SU-DHL-6 (cell line): Measurements from ENCODE around the gene NBEA.

ENCODE experiments used
- H2AFZ ChIP-seq: fragments of 200-600 bp; sonication (generic); 2 replicates; pipeline ENCODE4 v1.6.1; 2014; ENCODE audit warnings: low read depth, mild to moderate bottlenecking, moderate library complexity, mixed read lengths, antibody characterized with exemption, low read length; ENCODE audit not compliant: severe bottlenecking
- H3F3A ChIP-seq: fragments of 200-600 bp; shearing (Covaris generic); 2 replicates; pipeline ENCODE4 v1.6.0; 2016; ENCODE audit warnings: antibody characterized with exemption, mild to moderate bottlenecking; ENCODE audit not compliant: insufficient read depth
- H3K27ac ChIP-seq: fragments of 200-600 bp; sonication (generic); 2 replicates; pipeline ENCODE4 v1.5.1; 2016; ENCODE audit warnings: low read depth, mild to moderate bottlenecking, low read length, moderate library complexity, mixed read lengths
- H3K27me3 ChIP-seq: fragments of 200-600 bp; sonication (generic), shearing (Covaris generic); 2 replicates; pipeline ENCODE4 v1.6.0; 2014; ENCODE audit warnings: mild to moderate bottlenecking, low read length
- H3K36me3 ChIP-seq: fragments of 200-600 bp; sonication (generic); 2 replicates; pipeline ENCODE4 v1.6.1; 2014; ENCODE audit warnings: mild to moderate bottlenecking, low read length, mixed read lengths
- H3K4me2 ChIP-seq: fragments of 300-600, 200-600 bp; shearing (Covaris generic), sonication (generic); 2 replicates; pipeline ENCODE4 v1.6.0; 2014; ENCODE audit warnings: low read length, low read depth, mild to moderate bottlenecking; ENCODE audit not compliant: poor library complexity, severe bottlenecking
- H3K4me3 ChIP-seq: fragments of 200-600 bp; sonication (generic); 2 replicates; pipeline ENCODE4 v1.5.1; 2014; ENCODE audit warnings: antibody characterized with exemption, low read length, mild to moderate bottlenecking, mixed read lengths; ENCODE audit not compliant: insufficient read depth, poor library complexity, severe bottlenecking
- H3K79me2 ChIP-seq: fragments of 200-600 bp; sonication (generic); 2 replicates; pipeline ENCODE4 v1.6.1; 2014; ENCODE audit warnings: mild to moderate bottlenecking, low read length, moderate library complexity; ENCODE audit not compliant: insufficient read depth
- H3K9ac ChIP-seq: fragments of 200-600 bp; sonication (generic); 2 replicates; pipeline ENCODE4 v1.7.0; 2014; ENCODE audit warnings: mild to moderate bottlenecking, low read length
- H3K9me2 ChIP-seq: fragments of 200-600 bp; sonication (generic); replicated peaks from 2 replicates; pipeline ENCODE4 v1.6.1; 2014; ENCODE audit warnings: low read length; ENCODE audit not compliant: insufficient read depth
- H3K9me3 ChIP-seq: fragments of 200-600 bp; sonication (generic); 2 replicates; pipeline ENCODE4 v1.6.1; 2014; ENCODE audit warnings: low read length, mixed read lengths; ENCODE audit not compliant: insufficient read depth
- H4K20me1 ChIP-seq: fragments of 200-600 bp; sonication (generic); 2 replicates; pipeline ENCODE4 v1.6.1; 2014; ENCODE audit warnings: low read depth, mild to moderate bottlenecking, antibody characterized with exemption, low read length, moderate library complexity, mixed read lengths
- EZH2phosphoT487 ChIP-seq: fragments of 200-600 bp; sonication (generic), shearing (Covaris generic); conservative IDR thresholded peaks from 2 replicates; pipeline ENCODE4 v1.6.1; 2018; ENCODE audit warnings: mild to moderate bottlenecking, antibody characterized with exemption, low read length, moderate library complexity, mixed read lengths
- TF ChIP-seq, protein P1 (sequence below): fragments of 200-600 bp; sonication (generic); IDR thresholded peaks from one replicate; pipeline ENCODE4 v1.5.1; 2017; ENCODE audit warnings: antibody characterized with exemption, mild to moderate bottlenecking, low read length, moderate library complexity; ENCODE audit not compliant: insufficient read depth, poor library complexity, severe bottlenecking

Gene NBEA

GRCh38 chr13:35474496-35475211, 532.6 kb downstream of the NBEA start:
- Histone ChIP-seq H3K9ac (peak overlapping the region; percentile 69), H3K27ac (peak overlapping the region; percentile 75), H3K36me3 (no peaks in the 10 kb centered on the region), H3F3A (peaks cover 4% of the 10 kb centered on the region; the same call in 1 of the 2 replicates), H4K20me1 (no peaks in the 10 kb centered on the region), H3K4me2 (peak overlapping the region; percentile 63), H3K4me3 (peak overlapping the region; percentile 66), H3K9me3 (no peaks in the 10 kb centered on the region), H3K27me3 (no peaks in the 10 kb centered on the region), H3K9me2 (no peaks in the 10 kb centered on the region), H3K79me2 (peaks cover 13% of the 10 kb centered on the region; the same call in 1 of the 2 replicates), H2AFZ (peak overlapping the region; percentile 64)
- TF ChIP-seq, protein P1, sequence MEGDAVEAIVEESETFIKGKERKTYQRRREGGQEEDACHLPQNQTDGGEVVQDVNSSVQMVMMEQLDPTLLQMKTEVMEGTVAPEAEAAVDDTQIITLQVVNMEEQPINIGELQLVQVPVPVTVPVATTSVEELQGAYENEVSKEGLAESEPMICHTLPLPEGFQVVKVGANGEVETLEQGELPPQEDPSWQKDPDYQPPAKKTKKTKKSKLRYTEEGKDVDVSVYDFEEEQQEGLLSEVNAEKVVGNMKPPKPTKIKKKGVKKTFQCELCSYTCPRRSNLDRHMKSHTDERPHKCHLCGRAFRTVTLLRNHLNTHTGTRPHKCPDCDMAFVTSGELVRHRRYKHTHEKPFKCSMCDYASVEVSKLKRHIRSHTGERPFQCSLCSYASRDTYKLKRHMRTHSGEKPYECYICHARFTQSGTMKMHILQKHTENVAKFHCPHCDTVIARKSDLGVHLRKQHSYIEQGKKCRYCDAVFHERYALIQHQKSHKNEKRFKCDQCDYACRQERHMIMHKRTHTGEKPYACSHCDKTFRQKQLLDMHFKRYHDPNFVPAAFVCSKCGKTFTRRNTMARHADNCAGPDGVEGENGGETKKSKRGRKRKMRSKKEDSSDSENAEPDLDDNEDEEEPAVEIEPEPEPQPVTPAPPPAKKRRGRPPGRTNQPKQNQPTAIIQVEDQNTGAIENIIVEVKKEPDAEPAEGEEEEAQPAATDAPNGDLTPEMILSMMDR: no peak
- TF ChIP-seq EZH2phosphoT487: no peak

GRCh38 chr13:35475212-35475959, 533.3 kb downstream of the NBEA start:
- peak overlapping the region; percentile 64 for H2AFZ ChIP-seq
- no peaks in the 10 kb centered on the region for H3K36me3 ChIP-seq
- no peaks in the 10 kb centered on the region for H3K9me2 ChIP-seq
- H3F3A ChIP-seq: peaks cover 5% of the 10 kb centered on the region; the same call in 1 of the 2 replicates
- H3K4me3 ChIP-seq: peak overlapping the region; percentile 66
- TF ChIP-seq, protein P1: no peak
- TF ChIP-seq EZH2phosphoT487: no peak
- H3K27ac ChIP-seq: peak overlapping the region; percentile 75
- H3K27me3 ChIP-seq: no peaks in the 10 kb centered on the region
- peak overlapping the region; percentile 63 for H3K4me2 ChIP-seq
- H4K20me1 ChIP-seq: no peaks in the 10 kb centered on the region
- H3K79me2 ChIP-seq: peaks cover 13% of the 10 kb centered on the region; the same call in 1 of the 2 replicates
- peak overlapping the region; percentile 69 for H3K9ac ChIP-seq
- no peaks in the 10 kb centered on the region for H3K9me3 ChIP-seq

- H3K4me2 ChIP-seq: peak within 1 kb of the TSS; percentile 63
- H3K36me3 ChIP-seq: no peaks in the 10 kb centered on the region
- no peaks in the 10 kb centered on the region for H4K20me1 ChIP-seq
- H3K9me3 ChIP-seq: no peaks in the 10 kb centered on the region
- peak within 1 kb of the TSS; percentile 64 for H2AFZ ChIP-seq
- peaks cover 8% of the 10 kb centered on the region; the same call in 1 of the 2 replicates for H3F3A ChIP-seq
- H3K27me3 ChIP-seq: no peaks in the 10 kb centered on the region
- H3K27ac ChIP-seq: peak within 1 kb of the TSS; percentile 75
- H3K4me3 ChIP-seq: peak within 1 kb of the TSS; percentile 66
- peak within 1 kb of the TSS; percentile 69 for H3K9ac ChIP-seq
- peaks cover 13% of the 10 kb centered on the region; the same call in 1 of the 2 replicates for H3K79me2 ChIP-seq
- TF ChIP-seq, protein P1: no peak
- no peak for TF ChIP-seq EZH2phosphoT487
- H3K9me2 ChIP-seq: no peaks in the 10 kb centered on the region
Measured at GRCh38 chr13:35475960-35476943, 534.2 kb downstream of the NBEA start, which contains the start of gene MAB21L1. TSS of gene MAB21L1 (minus strand) at chr13:35476689. CDS start at chr13:35476138, 551 bp downstream.
